Dermis microvascular lymphatic vessel endothelial cell (primary cell): ENCODE data around the gene MAD1L1. TPM values are rescaled to one million over a fixed set of nuclear protein-coding genes. Genes with fewer than 3 reads are reported as not detected.

Source experiments
- DNase-seq, 2 donors: peaks; one replicate each; pipeline versions ENCODE4 v3.0.0 to v3.0.0-alpha.2; 2010; ENCODE audit warnings: low read depth in 2 of 2
- total RNA-seq: library from RNA; depleted of rRNA; stranded (reverse); fragments of >200 nt; gene quantifications from 2 replicates; pipeline ENCODE4 v1.2.1, GENCODE V29; 2014

MAD1L1 gene
- total RNA-seq, 1 donor from 2014 or later = 41.1 TPM

- DNase-seq = no peak
Measured at GRCh38 chr7:1809601-1810258, 423.0 kb downstream of the MAD1L1 start.

DNA sequence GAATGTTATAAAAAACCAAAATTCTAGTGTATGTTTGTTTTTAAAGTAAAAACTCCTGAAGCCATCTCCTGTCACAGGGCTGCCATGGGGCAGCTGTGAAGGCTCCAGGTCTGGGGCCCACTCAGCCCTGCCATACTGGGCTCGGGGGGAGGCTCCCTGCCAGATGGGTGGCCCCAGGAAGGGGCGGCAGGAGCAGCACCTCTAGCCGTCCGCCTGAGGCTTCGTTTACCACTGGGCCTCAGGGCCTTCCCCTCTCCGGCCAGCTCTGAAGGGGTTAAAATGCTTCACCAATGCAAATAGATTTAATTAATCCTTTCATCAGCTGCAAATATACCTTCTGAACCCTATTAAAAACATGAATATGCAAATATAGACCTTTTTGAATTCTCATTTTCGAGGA lies 423.7 kb downstream of the MAD1L1 start:
- DNase-seq = no peak

DNA sequence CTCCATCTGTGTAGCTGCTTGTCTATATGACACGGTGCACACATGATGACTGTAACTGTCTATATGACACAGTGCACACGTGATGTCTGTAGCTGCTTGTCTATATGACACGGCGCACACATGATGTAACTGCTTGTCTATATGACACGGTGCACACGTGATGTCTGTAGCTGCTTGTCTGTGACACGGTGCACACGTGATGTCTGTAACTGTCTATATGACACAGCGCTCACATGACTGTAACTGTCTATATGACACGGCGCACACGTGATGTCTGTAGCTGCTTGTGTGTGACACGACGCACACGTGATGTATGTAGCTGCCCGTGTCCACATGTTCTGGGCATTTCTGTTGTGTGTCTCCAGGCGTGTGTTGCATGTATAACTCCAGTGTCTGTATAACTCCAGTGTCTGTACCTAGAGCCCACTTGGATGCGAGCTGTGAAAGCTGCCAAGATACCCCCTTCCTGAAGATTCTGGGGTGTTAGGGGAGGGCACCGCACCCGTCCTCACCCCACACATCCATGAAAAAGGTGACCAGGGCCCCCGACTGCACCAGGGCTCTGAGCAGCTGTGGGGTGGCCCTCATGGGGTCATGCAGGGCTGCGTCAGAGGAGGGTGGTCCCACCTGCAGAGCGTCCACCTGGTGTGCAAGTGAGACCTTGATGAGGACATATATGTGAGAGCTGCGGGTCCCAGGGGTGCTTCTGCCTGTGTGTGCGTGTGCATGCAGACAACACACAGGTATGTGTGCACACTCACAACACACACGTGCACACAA lies 424.7 kb downstream of the MAD1L1 start:
- DNase-seq = no peak

DNA sequence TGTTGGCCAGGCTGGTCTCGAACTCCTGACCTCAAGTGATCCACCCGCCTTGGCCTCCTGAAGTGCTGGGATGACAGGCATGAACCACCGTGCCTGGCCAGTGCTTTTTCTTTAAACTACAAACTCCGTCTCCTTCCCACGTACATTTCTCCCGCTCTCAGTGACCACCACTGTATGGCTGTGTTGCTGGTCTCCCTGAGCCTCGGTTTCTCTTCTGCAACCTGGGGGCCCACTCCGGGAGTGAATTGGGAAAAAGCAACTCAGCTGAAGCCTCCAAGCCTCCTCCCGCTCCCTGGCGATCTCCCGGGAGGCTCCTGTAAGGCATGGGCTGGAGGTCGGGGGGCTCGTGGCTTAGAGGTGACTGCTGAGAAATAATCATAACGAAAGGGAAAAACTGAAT lies 426.4 kb downstream of the MAD1L1 start:
- no peak for DNase-seq

DNA sequence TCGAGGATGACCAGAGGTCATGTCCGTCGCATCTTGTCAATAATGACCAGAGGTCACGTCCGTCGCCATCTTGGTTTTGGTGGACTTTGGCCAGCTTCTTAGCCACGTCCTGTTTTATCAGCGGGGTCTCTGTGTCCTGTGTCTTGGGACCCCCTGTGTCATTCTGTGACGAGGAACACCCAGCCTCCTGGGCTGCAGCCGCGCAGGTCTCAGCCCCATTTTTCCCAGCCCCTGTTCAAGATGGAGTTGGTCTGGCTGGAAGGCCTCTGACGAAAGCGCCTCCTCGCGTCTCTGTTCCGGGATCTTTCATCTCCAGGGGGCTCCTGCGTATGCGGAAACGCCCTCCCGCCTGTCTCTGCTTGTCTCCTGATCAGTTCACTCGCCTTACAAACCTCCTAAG lies 428.4 kb downstream of the MAD1L1 start:
- DNase-seq = no peak

DNA sequence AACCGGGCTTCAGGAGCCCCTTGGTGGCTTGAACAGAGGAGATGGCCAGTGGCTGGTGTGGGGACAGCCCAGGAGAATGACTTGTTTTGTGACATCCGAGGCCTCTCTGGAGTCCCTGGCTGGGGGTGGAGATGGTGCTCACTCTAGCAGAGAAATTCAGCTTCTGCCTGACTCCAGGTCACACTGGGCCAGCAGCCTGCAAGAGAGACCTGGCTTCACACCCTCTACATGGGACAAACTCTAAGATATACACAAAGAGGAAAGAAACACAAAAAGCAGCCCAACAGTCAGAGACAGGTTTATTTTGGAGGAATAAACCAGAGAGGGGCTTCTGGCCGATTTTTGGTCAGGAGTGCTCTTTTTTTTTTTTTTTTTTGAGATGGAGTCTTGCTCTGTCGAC lies 429.8 kb downstream of the MAD1L1 start:
- DNase-seq = no peak

DNA sequence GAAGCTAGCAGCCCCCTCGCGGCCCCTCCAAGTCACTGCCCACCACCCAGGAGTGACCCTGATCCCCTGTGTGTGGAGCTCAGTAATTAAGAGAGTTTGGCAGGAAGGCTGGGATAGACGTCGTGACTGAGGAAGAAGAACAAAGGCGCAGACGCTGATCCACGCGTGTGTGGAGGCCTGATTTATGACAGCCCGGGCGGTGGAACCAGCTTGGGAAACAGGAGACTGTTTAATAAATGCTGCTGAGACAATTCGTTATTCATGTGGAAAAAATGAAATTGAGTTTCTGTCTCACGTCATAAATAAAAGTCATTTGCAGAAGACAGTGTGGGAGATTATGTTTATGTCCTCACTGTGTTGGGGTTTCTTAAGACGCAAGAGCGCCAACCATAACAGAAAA lies 431.8 kb downstream of the MAD1L1 start:
- DNase-seq = no peak

GRCh38 chr7:1798191-1798590 lies 434.6 kb downstream of the MAD1L1 start:
- DNase-seq = no peak

DNA sequence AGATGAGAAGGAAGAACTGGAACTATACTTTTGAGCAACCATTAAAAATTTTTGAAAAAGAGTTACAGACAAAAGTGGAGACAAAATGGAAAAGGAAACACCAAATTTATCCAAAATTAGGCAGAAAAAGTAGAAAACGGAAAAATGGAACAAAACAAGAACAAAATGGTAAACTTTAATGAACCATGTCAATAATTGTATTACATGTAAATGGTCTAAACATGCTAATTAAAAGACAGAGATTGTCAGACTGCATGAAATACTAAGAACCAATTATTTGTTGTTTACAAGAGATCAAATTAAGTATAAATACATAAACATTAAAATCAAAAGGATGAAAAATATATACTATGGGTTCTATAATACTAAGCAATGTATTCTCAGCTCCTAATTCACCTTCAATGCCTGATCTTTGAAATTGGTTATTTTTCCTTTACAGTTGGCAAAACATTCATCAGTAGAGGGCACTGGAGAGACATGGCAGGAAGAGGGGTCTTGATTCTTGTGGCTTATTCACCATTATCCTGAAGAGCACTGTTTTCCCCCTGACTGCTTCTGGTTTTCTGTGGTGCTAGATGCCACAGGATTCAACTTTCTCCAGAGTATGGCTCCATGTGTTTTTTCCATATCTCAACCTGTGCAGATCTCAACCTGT lies 437.7 kb downstream of the MAD1L1 start:
- DNase-seq = no peak

DNA sequence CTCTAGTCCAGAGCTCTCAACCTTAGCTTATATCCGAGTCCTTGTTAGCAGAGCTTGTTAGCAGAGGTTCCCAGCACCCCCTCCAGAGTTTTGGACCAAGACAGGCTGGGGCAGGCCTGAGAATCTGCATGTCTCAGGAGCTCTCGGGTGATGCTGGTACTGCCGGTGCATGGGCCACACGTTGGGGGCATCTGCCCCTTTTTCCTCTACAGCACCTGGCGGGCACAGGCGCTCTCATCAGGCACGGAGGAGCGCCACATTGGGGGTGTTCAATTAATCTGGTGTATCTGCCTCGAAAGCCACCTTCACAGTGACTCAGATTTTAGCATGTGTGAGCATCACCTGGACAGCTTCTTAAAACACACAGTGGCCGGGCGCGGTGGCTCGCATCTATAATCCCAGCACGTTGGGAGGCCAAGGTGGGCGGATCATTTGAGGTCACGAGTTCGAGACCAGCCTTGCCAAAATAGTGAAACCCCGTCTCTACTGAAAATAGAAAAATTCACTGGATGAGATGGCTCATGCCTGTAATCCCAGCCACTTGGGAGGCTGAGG lies 445.0 kb downstream of the MAD1L1 start:
- DNase-seq = no peak

- DNase-seq = no peak
Measured at GRCh38 chr7:1787241-1787640, 445.5 kb downstream of the MAD1L1 start.

GRCh38 chr7:1785839-1786238 lies 446.9 kb downstream of the MAD1L1 start:
- DNase-seq = no peak

DNA sequence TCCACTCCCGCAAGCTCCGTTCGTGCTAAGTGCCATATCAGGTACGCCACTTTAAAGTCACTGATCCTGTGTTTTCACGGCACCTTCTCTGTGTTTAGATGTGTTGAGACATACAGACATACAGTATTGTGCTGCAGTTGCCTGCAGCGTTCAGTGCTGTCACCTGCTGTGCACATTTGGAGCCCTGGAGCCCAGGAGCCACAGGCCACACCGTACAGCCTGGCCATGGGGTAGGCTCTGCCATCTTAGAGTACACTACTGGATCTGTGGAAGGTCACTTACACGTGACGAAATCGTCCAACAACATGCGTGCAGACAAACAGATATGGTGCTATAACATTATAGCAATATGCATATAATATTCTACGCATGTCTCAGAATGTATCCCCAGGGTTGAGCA lies 451.4 kb downstream of the MAD1L1 start:
- no peak for DNase-seq

- DNase-seq = no peak
Measured at GRCh38 chr7:1779445-1779844, 453.3 kb downstream of the MAD1L1 start.

DNA sequence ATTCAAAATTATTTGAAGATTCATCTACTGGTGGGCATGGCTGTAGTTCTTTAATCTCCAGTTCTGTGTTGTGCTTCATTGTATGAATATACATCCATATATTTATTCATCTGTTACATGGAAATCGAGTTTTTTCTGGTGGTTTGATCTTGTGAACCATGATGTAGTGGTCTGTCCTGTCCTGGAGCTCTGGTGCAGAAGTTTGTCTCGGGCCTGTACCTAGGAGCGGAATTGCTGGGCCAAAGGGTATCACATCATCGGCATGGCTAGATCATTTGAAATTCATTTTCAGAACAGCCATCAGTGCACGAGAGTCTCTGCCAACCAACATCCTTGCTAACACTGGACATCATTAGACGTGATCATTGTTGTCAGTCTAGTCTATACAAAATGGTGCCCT lies 455.6 kb downstream of the MAD1L1 start:
- DNase-seq = no peak

GRCh38 chr7:1775389-1775788 lies 457.4 kb downstream of the MAD1L1 start:
- DNase-seq = no peak

- no peak for DNase-seq
Measured at GRCh38 chr7:1770331-1770730, 462.4 kb downstream of the MAD1L1 start.

DNA sequence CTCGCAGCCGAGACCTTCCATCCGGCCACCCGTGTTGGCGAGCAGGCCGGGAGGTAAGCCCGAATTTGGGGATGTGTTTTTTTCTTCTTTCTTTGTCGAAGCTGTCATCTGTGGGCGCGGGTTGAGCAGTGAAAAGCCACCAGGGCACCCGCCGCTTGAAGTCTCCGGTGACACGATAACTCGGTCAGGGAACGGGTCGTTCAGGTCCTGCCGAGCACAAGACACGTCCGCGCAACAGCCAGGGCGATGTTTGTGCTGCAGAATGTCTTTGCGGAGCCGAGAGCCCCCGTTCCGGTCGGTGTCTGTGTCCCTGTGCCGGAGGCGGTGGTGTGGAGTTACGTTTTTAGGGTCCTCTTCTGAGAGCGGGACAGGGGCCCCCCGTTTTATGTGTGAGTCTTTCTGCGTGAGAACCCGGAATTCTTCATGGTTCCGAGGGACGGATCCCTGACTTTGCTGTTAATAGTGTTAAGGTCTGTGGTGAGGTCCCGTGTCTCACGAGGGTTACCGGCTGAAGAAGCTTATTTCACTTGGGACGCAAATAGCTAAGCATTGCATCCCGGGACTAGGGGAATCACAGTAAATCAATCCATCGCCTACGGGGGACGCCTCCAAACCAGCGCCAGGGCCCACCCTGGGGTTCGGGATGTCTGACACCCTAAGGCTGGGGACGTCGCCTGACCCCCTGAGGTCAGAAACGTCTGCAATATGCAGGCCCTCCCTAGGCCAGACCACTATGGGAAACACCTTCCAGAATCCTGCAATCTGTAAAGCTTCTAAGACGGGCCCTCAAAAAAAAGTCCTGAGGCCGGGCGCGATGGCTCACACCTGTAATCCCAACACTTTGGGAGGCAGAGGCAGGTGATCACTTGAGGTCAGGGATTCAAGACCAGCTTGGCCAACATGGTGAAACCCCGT lies 463.2 kb downstream of the MAD1L1 start:
- DNase-seq = no peak

GRCh38 chr7:1768832-1769231 lies 463.9 kb downstream of the MAD1L1 start:
- no peak for DNase-seq

DNA sequence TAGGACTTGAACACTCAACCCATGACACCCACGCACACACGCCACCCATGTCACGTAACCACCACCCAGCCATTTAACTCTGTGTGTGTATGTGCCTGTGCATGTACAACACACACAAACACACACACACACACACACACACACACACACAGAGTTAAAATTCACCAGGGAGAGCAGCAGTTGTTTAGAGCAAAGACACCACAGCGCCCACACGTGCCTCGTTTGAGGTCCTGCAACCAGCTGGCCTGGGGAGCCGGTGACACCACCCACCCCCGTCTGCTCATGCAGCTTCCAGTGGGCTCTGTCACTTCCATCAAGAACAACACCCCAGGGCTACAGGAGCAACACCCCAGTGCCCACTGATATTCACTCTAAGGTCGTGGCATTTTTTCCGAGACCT lies 465.2 kb downstream of the MAD1L1 start:
- no peak for DNase-seq
